HG02678 (cell line): ENCODE results near the gene ALDH9A1.
"Not testable (repeated sequence)": the region's sequence is repeated elsewhere in the genome, so short reads cannot be mapped to it uniquely, and the experiment has no call there.

ENCODE experiments used
- ATAC-seq: cut with Tn5 transposase; IDR thresholded peaks from one replicate; pipeline ENCODE4 v1.9.1; 2021; ENCODE audit warnings: mild to moderate bottlenecking, moderate library complexity; ENCODE audit not compliant: unreplicated experiment

ALDH9A1 gene

GRCh38 chr1:165647970-165648369 lies 50.4 kb downstream of the ALDH9A1 start:
- no peak for ATAC-seq

GRCh38 chr1:165647517-165647916 lies 50.8 kb downstream of the ALDH9A1 start:
- ATAC-seq = no peak

- ATAC-seq = peak; percentile 41
Measured at GRCh38 chr1:165645654-165646366, 52.6 kb downstream of the ALDH9A1 start.

- no peak for ATAC-seq
Measured at GRCh38 chr1:165644064-165644735, 54.2 kb downstream of the ALDH9A1 start.

GRCh38 chr1:165641231-165641987 lies 57.0 kb downstream of the ALDH9A1 start:
- ATAC-seq = no peak

GRCh38 chr1:165639821-165640623 lies 58.3 kb downstream of the ALDH9A1 start:
- no peak for ATAC-seq

- not testable (repeated sequence) for ATAC-seq
Measured at GRCh38 chr1:165638211-165638610, 60.2 kb downstream of the ALDH9A1 start.

GRCh38 chr1:165637427-165637826 lies 60.9 kb downstream of the ALDH9A1 start:
- ATAC-seq = no peak

- no peak for ATAC-seq
Measured at GRCh38 chr1:165635823-165636222, 62.5 kb downstream of the ALDH9A1 start.

- ATAC-seq = peak; percentile 23
Measured at GRCh38 chr1:165635329-165635728, 63.0 kb downstream of the ALDH9A1 start.

GRCh38 chr1:165634154-165634921 lies 64.0 kb downstream of the ALDH9A1 start:
- ATAC-seq = no peak

GRCh38 chr1:165633614-165634013 lies 64.7 kb downstream of the ALDH9A1 start:
- ATAC-seq = no peak

GRCh38 chr1:165632491-165632890 lies 65.9 kb downstream of the ALDH9A1 start:
- ATAC-seq = no peak

- ATAC-seq = no peak
Measured at GRCh38 chr1:165632152-165632469, 66.3 kb downstream of the ALDH9A1 start.

- ATAC-seq = peak; percentile 32
Measured at GRCh38 chr1:165631342-165632151, 66.8 kb downstream of the ALDH9A1 start.

GRCh38 chr1:165630629-165631341 lies 67.6 kb downstream of the ALDH9A1 start, which contains the start of gene MGST3:
Gene MGST3 (plus strand): TSS chr1:165631234. CDS start chr1:165649848, 18,614 bp downstream.
- ATAC-seq = peak; percentile 81

- peak; percentile 0 for ATAC-seq
Measured at GRCh38 chr1:165629848-165630628, 68.3 kb downstream of the ALDH9A1 start.

GRCh38 chr1:165629151-165629550 lies 69.2 kb downstream of the ALDH9A1 start:
- no peak for ATAC-seq
